HG03135 (cell line): ENCODE data around the gene DHRS9.

Source experiments
- ATAC-seq: cut with Tn5 transposase; IDR thresholded peaks from one replicate; pipeline ENCODE4 v1.9.1; 2021; ENCODE audit warnings: mild to moderate bottlenecking, moderate library complexity; ENCODE audit not compliant: unreplicated experiment

The DHRS9 gene

GRCh38 chr2:169093535-169093934, 24.2 kb downstream of the DHRS9 start:
- no peak for ATAC-seq

DNA sequence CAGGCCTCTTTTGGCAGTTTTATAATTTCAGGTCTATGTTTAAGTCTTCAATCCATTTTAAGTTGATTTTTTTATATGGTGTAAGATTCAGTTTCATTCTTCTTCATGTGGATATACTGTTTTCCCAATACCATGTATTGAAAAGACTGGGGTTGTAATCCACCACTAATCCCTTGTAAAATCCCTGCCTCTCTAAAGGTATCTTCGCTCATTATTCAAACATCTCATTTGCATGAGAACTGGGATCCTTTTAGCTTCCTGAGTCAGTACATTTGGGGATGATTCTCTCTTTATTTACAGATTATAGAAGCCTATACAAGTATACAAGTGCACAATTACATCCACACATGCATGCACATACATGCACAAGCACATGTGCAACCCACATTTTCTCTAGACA, 25.3 kb downstream of the DHRS9 start:
- no peak for ATAC-seq

DNA sequence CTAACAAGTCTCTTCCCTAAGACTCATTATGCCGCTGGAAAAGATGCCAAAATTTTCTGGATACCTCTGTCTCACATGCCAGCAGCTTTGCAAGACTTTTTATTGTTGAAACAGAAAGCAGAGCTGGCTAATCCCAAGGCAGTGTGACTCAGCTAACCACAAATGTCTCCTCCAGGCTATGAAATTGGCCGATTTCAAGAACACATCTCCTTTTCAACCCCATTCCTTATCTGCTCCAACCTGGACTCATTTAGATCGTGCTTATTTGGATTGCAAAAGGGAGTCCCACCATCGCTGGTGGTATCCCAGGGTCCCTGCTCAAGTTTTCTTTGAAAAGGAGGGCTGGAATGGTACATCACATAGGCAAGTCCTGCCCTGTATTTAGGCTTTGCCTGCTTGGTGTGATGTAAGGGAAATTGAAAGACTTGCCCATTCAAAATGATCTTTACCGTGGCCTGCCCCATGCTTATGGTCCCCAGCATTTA, 26.3 kb downstream of the DHRS9 start:
- ATAC-seq = no peak

GRCh38 chr2:169104848-169105247, 35.5 kb downstream of the DHRS9 start:
- no peak for ATAC-seq

GRCh38 chr2:169105476-169105875, 36.1 kb downstream of the DHRS9 start:
- no peak for ATAC-seq

DNA sequence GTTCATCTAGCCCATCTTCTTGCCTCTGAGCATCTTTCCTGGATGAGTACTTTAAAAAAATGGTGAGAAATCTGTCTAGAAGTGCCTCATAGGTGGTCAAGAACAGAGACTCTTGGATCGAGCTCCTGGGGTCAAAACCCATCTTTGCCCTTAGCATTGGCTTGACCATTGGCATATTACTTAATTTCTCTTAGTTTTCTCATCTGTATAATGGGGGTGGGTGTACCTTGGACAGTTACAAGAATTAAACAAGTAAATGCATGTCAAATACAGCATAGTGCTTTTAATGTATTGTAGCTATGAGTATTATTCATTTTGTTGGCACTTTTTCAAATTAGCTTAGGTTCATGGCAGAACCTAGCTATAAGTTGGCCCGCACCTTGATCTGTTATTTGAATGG, 36.8 kb downstream of the DHRS9 start:
- ATAC-seq = no peak

DNA sequence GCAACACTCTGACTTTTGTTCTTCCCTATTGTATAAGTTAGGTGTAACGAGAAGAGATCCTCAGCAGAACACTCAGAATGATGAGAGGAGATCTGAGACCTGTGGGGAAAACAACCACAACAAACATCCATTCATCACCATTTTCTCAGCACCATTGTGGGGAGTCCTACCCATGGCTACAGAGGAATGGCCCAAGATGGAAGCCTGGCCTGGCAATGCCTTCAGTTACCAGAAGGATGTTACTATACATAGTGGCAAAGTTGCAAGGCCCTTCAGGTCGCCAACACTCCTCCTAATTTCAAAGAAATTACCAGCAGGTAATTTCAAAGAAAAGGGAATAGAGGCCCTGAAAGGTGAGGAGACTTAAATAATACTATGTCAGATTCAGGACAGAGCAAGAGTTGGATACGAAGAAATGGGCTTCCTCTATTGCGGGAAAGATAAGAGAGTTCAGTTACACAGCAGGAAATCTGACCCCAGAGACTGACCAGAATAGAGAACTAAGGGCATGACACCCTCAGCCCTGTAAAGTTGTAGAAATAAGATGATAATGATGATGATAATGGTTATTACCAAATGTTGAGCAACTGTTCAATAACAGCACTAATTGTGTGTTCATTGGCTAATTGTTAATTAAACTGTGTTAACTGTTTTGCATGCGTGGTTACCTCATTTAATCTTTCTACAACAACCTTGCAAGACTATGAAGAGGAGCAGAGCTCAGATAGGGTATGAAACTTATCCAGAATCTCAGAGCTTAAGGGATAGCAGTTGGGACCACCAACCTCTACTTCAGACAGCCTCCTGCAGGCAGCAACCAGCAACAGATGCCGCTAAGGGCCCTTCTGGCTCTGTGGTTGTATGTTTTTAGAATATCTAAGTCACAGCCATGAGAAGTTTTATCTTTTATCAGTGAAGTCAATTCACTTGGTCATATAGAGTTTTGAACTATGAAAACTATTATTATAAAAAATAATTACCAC, 37.5 kb downstream of the DHRS9 start:
- no peak for ATAC-seq

DNA sequence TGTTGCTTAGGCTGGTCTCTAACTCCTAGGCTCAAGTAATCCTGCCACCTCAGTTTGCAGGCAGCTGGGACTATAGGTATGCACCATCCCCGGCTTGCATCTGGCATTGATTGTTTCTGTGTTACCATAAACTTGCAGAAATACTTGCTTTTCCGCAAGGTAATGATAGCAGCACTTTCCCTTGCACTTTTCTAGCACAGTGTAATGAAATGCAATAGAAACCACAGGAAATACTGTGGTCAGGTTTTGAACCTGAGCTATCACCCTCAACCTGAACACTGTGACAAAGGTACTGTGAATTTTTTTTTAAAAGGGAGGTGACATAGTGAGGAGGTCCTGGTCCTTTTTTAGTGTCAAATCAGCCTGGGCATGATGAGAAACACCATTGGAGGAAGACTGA, 38.3 kb downstream of the DHRS9 start:
- ATAC-seq = peak; percentile 87

GRCh38 chr2:169108099-169108884, 38.9 kb downstream of the DHRS9 start:
- no peak for ATAC-seq

DNA sequence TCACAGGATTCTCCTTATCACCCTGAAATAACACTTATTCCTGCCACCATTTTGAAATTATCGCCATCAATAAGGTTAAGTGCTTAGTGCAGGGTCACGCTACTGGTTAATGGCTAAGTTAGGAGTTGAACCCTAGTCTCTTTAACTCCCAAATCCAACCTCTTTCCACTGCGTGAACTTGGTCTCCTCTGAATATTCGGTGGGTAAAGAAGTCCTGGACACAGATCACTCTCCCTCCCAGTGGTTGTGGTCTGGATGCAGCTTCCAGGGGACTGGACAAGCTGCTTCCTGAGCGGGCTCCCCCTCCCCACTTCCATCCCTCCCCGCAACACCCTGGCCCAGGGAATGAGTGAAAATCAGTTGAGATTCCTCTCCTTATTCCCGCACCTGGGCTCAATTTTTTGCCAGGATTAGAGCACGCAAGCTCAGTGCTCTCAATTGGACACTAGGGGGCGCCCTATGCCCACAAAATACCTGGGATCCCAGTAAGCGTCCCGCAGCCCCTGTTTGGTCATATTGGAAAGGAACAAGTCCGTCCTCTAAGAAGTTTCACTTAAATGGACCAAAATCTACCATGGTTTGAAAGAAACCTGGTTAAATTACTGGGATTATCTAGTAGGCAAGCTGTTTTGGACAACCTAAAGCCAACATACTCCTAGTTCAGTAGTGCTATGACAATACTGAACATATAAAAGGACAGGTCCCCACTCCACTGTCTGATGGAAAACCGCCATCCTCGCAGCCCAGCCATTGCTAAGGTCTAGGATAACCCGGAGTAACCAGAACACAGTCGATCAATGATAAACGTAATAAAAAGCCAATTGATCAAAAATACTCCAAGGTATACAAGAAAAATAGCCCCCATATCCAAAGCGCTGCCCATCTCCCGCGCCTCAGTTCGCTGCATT, 40.4 kb downstream of the DHRS9 start:
- ATAC-seq = peak; percentile 48

- no peak for ATAC-seq
Measured at GRCh38 chr2:169110419-169110818, 41.1 kb downstream of the DHRS9 start.

- ATAC-seq = no peak
Measured at GRCh38 chr2:169110916-169111315, 41.6 kb downstream of the DHRS9 start.

DNA sequence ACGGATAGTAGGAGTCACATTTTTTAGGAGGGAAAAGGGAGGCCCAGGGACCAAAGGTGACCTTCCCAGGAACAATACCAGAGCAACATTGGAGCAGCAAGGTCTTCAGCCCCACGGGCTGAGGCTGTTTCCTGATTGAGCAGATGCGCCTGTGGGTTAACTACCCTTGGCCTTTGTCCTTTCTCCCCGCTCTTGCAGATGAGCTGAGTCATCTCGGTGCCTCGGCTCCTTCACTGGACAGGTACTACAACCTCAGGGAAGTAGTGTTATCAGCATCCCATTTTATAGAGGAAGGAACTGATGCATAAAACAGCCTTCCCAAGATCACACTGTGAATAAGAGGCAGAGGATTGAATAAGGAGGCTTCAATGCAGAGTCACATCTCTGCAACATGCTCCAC, 43.5 kb downstream of the DHRS9 start:
- no peak for ATAC-seq

DNA sequence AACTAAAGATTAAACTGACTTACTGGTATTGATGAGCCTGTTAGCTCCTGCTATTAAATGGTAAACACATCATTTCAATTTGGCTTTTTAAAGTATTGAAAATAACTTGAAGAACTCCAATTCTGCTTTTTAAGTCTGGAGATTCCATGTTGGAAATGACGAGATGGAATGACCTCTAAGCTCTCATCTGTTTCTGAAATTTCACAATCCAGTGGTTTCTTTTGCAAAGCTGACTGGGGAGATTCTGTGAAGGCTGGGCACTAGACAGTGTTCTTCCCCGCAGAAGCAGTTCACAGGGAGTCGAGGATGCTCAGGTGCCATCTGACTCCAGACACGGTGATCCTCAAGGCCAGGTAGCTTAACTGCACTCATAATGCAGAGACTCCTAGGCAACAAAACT, 44.7 kb downstream of the DHRS9 start:
- ATAC-seq = no peak

GRCh38 chr2:169116327-169116726, 47.0 kb downstream of the DHRS9 start:
- ATAC-seq = no peak

- no peak for ATAC-seq
Measured at GRCh38 chr2:169116993-169117392, 47.6 kb downstream of the DHRS9 start.

DNA sequence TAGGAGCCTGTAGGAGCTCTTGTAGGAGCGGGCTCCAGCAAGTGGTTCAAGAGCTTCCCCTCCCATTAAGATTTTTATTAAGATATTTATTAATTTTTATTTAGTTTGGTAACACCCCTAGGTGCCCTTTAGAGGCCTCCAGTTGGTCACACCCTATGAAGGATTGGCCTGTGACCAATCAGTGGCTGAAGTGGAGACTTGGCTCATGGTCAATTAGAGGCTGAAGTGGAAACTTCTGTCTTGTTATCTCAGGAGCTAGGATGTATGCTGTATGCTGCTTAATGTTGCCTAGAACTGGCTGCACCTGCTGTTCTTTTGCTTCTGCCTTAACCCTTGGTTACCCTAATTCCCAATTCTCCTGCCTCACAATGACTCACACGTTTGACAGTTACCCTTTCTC, 48.7 kb downstream of the DHRS9 start:
- ATAC-seq = no peak

GRCh38 chr2:169119123-169119760, 49.9 kb downstream of the DHRS9 start:
- no peak for ATAC-seq

DNA sequence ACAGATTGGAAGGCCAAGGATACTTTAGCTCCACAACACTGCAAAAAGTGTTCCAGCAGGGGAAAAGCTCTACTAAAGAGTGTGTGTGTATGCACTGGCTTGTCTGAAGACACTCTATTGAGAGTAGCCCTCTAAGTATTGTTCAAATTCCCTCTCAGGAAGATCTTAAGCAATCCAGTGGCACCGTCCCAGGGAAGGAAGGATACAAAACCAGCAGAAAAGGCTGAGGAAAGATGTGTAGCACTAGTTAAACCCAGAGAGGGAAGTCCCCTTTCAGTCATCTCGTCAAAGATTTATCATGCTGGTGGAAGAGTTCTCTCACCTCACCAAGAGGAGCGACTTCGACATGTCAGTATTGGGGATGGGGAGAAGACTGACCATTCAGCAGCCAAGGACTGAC, 50.5 kb downstream of the DHRS9 start:
- no peak for ATAC-seq

DNA sequence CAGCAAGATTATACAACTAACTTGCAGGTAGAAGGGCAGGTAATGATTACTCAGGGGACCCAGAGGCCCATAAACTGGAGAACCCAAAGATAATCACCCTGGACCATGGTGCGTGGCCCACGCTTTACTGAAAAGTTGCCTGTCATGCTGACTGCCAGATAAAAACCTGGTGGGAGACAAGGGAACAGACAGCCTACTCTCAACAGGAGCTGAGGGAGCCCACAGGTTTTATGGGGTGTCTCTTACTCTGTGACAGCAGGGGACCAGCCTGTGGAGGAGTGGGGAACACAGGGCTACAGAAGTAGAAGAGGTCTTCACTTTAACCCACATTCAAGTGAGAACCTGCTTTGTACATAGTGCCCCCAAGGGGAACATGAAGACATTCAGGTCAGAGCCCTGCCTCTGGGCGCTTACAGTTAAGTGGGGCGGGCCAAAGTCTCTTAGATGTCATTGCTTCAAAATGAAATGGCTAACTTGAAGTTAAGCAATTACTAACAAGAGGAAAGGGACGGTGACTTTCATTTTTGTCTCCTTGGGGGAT, 60.4 kb downstream of the DHRS9 start:
- ATAC-seq = no peak
